ENCODE results near the gene MYADML2.
A peak's percentile ranks its signal among the peaks of the same experiment; 100 is the strongest.
"Not testable (repeated sequence)": the region's sequence is repeated elsewhere in the genome, so short reads cannot be mapped to it uniquely, and the experiment has no call there.

Gene MYADML2

GRCh38 chr17:81922566-81923301 lies 24.3 kb downstream of the MYADML2 start:
- DNase-seq, result no peak

- no peak for DNase-seq
Measured at GRCh38 chr17:81921996-81922565, 25.0 kb downstream of the MYADML2 start.

- no peak for DNase-seq
Measured at GRCh38 chr17:81921537-81921862, 25.5 kb downstream of the MYADML2 start.

GRCh38 chr17:81920612-81921536 lies 26.2 kb downstream of the MYADML2 start:
- no peak for DNase-seq

GRCh38 chr17:81918832-81919545 lies 28.0 kb downstream of the MYADML2 start:
- no peak for DNase-seq

- DNase-seq, result not testable (repeated sequence)
Measured at GRCh38 chr17:81918333-81918669, 28.7 kb downstream of the MYADML2 start.

- DNase-seq, result peak; percentile 81
Measured at GRCh38 chr17:81917565-81918332, 29.3 kb downstream of the MYADML2 start, which contains the start of gene SIRT7. TSS of gene SIRT7 (minus strand) at chr17:81918176. CDS start at chr17:81918131, 45 bp downstream.

GRCh38 chr17:81916234-81917001 lies 30.6 kb downstream of the MYADML2 start:
- no peak for DNase-seq

GRCh38 chr17:81915331-81915730 lies 31.7 kb downstream of the MYADML2 start:
- DNase-seq, result no peak

GRCh38 chr17:81914103-81914850 lies 32.8 kb downstream of the MYADML2 start:
- DNase-seq, result no peak

GRCh38 chr17:81913394-81914102 lies 33.5 kb downstream of the MYADML2 start:
- no peak for DNase-seq

- no peak for DNase-seq
Measured at GRCh38 chr17:81912441-81913309, 34.4 kb downstream of the MYADML2 start.

GRCh38 chr17:81911969-81912368 lies 35.1 kb downstream of the MYADML2 start:
- DNase-seq, result no peak

GRCh38 chr17:81911277-81911961 lies 35.6 kb downstream of the MYADML2 start, which contains the start of gene PCYT2:
TSS of gene PCYT2 (minus strand) at chr17:81911399. CDS start at chr17:81911355, 44 bp downstream.
- peak; percentile 85 for DNase-seq

- no peak for DNase-seq
Measured at GRCh38 chr17:81910840-81911276, 36.2 kb downstream of the MYADML2 start.

GRCh38 chr17:81909966-81910839 lies 36.8 kb downstream of the MYADML2 start:
- no peak for DNase-seq

GRCh38 chr17:81909231-81909630 lies 37.8 kb downstream of the MYADML2 start:
- DNase-seq, result no peak

All from NCI-H2171 treated with DMSO at 0.1 percent for 48 hours (cell line).